ENCODE results near the gene HOXA4.

Gene HOXA4

GRCh38 chr7:27112361-27112760 is 18.2 kb downstream of the HOXA4 start:
- no peaks in the 10 kb centered on the region for H3K27me3 ChIP-seq
- intact Hi-C loops (cut with DNase I; ENCODE audit: low total_unique reads) = no loop called here
- no peak for DNase-seq
- H3K4me3 ChIP-seq = peak overlapping the region in 1 of 2 donors; percentile 80
- H3K36me3 ChIP-seq = peaks cover 0 to 9% (median 0%) of the 10 kb centered on the region in 3 donors
- H3K27ac ChIP-seq = peak overlapping the region; percentile 92 to 97
- H3K4me1 ChIP-seq = peaks cover 5 to 70% (median 41%) of the 10 kb centered on the region in 4 donors
- no peaks in the 10 kb centered on the region for H3K9me3 ChIP-seq
- TF ChIP-seq CTCF (IDR thresholded peaks at IDR 0.05) = no peak

- no peak for DNase-seq
- Histone ChIP-seq H3K27ac (peak overlapping the region; percentile 92 to 97), H3K4me1 (peaks cover 5 to 65% (median 38%) of the 10 kb centered on the region in 4 donors), H3K9me3 (no peaks in the 10 kb centered on the region), H3K27me3 (no peaks in the 10 kb centered on the region), H3K36me3 (peaks cover 0 to 9% (median 0%) of the 10 kb centered on the region in 3 donors), H3K4me3 (peak overlapping the region; percentile 39 to 51)
- TF ChIP-seq CTCF (IDR thresholded peaks at IDR 0.05) = no peak
- intact Hi-C loops (cut with DNase I; ENCODE audit: low total_unique reads) = no loop called here
These were observed 18.7 kb downstream of the HOXA4 start for GRCh38 chr7:27111751-27112277.

- H3K36me3 ChIP-seq = peaks cover 0 to 9% (median 0%) of the 10 kb centered on the region in 3 donors
- H3K4me3 ChIP-seq = peak overlapping the region; percentile 39 to 51
- no peaks in the 10 kb centered on the region for H3K27me3 ChIP-seq
- intact Hi-C loops (cut with DNase I; ENCODE audit: low total_unique reads) = no loop called here
- H3K9me3 ChIP-seq = no peaks in the 10 kb centered on the region
- no peak for TF ChIP-seq CTCF (IDR thresholded peaks at IDR 0.05)
- DNase-seq = peak in 1 of 2 donors; percentile 58
- H3K27ac ChIP-seq = peak overlapping the region; percentile 92 to 97
- H3K4me1 ChIP-seq = peaks cover 5 to 60% (median 37%) of the 10 kb centered on the region in 4 donors
These were observed 19.4 kb downstream of the HOXA4 start for GRCh38 chr7:27111042-27111750.

- H3K27ac ChIP-seq = peak overlapping the region; percentile 92 to 97
- H3K9me3 ChIP-seq = no peaks in the 10 kb centered on the region
- peaks cover 5 to 53% (median 33%) of the 10 kb centered on the region in 4 donors for H3K4me1 ChIP-seq
- intact Hi-C loops (cut with DNase I; ENCODE audit: low total_unique reads) = no loop called here
- peaks cover 0 to 9% (median 0%) of the 10 kb centered on the region in 3 donors for H3K36me3 ChIP-seq
- peak in 1 of 2 donors; percentile 81 for DNase-seq
- peak overlapping the region; percentile 39 to 51 for H3K4me3 ChIP-seq
- TF ChIP-seq CTCF (IDR thresholded peaks at IDR 0.05) = no peak
- H3K27me3 ChIP-seq = no peaks in the 10 kb centered on the region
These were observed 20.1 kb downstream of the HOXA4 start for GRCh38 chr7:27110186-27111031.

- Histone ChIP-seq H3K27me3 (no peaks in the 10 kb centered on the region), H3K36me3 (peaks cover 0 to 9% (median 0%) of the 10 kb centered on the region in 3 donors), H3K27ac (peak overlapping the region in 1 of 2 donors; percentile 97), H3K4me3 (peak overlapping the region in 1 of 2 donors; percentile 39), H3K9me3 (no peaks in the 10 kb centered on the region), H3K4me1 (peaks cover 5 to 53% (median 35%) of the 10 kb centered on the region in 4 donors)
- intact Hi-C loops (cut with DNase I; ENCODE audit: low total_unique reads) = no loop called here
- DNase-seq = no peak
- TF ChIP-seq CTCF (IDR thresholded peaks at IDR 0.05) = no peak
These were observed 20.9 kb downstream of the HOXA4 start for GRCh38 chr7:27109466-27110185.
